ENCODE measurements around the gene UTP20. TPM values are rescaled to one million over a fixed set of nuclear protein-coding genes. Genes with fewer than 3 reads are reported as not detected.
"Not testable (repeated sequence)": the region's sequence is repeated elsewhere in the genome, so short reads cannot be mapped to it uniquely, and the experiment has no call there.

UTP20 gene
- total RNA-seq, 1 experiment from 2014 or later, result 23.7 TPM

DNA sequence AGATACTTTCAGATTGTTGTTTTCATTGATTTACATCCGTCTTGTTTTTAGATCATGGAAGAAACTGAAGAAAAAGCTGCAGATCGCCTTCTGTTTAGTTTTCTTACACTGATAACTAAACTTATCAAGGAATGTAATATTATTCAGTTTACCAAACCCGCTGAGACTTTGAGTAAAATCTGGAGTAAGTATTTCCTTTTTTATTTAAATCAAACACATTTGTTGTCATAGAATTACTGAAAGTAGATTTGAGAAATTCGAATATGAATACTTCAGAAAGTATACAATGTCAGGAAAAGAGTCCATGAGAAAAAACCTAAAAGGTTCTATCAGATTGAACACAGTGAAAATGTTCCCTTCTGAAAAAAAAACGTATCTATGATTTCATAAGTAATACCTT, 95.7 kb downstream of the UTP20 start:
- TF ChIP-seq, protein P1, sequence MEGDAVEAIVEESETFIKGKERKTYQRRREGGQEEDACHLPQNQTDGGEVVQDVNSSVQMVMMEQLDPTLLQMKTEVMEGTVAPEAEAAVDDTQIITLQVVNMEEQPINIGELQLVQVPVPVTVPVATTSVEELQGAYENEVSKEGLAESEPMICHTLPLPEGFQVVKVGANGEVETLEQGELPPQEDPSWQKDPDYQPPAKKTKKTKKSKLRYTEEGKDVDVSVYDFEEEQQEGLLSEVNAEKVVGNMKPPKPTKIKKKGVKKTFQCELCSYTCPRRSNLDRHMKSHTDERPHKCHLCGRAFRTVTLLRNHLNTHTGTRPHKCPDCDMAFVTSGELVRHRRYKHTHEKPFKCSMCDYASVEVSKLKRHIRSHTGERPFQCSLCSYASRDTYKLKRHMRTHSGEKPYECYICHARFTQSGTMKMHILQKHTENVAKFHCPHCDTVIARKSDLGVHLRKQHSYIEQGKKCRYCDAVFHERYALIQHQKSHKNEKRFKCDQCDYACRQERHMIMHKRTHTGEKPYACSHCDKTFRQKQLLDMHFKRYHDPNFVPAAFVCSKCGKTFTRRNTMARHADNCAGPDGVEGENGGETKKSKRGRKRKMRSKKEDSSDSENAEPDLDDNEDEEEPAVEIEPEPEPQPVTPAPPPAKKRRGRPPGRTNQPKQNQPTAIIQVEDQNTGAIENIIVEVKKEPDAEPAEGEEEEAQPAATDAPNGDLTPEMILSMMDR (IDR thresholded peaks at IDR 0.05; ENCODE audit: insufficient read depth in 1 of 2, low read depth in 1 of 2, low read length in 1 of 2, severe bottlenecking in 1 of 2, unreplicated experiment in 1 of 2), result no peak
- Histone ChIP-seq H3K36me3 (ENCODE audit: control insufficient read depth, insufficient read depth, low read length) (no peaks in the 10 kb centered on the region; the same call in 1 of the 2 replicates), H3K27me3 (replicated peaks; ENCODE audit: control insufficient read depth, insufficient read depth, low read length) (no peaks in the 10 kb centered on the region), H3K9me3 (no peaks in the 10 kb centered on the region), H3K4me3 (ENCODE audit: low read depth, low read length) (no peak overlapping the region), H3K4me1 (peaks cover 7% of the 10 kb centered on the region)
- Mint-ChIP-seq H3K27ac (ENCODE audit: unreplicated experiment) (no peak overlapping the region), H3K4me3 (ENCODE audit: unreplicated experiment) (no peak overlapping the region), H3K9me3 (ENCODE audit: unreplicated experiment) (no peaks in the 10 kb centered on the region), H3K4me1 (ENCODE audit: low read depth, unreplicated experiment) (peaks cover 8% of the 10 kb centered on the region), H3K36me3 (ENCODE audit: insufficient read depth, unreplicated experiment) (peaks cover 58% of the 10 kb centered on the region), H3K27me3 (ENCODE audit: insufficient read depth, unreplicated experiment) (no peaks in the 10 kb centered on the region)
- ChIA-PET CTCF (interaction anchor here (1.2 kb wide), 1 partner anchor 39 kb away, joined by 3 read pairs; no protein-coding TSS in a partner anchor), POLR2A (no interaction called here)
- intact Hi-C loops (cut with micrococcal nuclease; ENCODE audit: unreplicated experiment), result no loop called here
- BruUV-seq (replicated peaks), result no TSS peak
- no peak for DNase-seq

DNA sequence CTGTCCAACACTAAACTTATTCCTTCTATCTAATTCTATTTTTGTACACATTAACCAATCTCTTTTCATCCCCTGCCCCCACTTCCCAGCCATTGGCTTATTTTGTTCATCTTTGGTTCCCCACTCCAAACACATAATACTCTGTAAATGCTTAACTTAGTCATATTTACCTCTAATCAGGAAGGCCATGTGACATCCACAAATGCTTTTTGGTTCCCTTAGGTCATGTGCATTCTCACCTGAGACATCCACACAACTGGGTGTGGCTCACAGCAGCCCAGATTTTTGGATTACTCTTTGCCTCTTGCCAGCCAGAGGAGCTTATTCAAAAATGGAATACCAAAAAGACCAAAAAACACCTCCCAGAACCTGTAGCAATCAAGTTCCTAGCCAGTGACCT, 99.2 kb downstream of the UTP20 start:
- CTCF ChIA-PET, result no interaction called here
- TF ChIP-seq, protein P1 (IDR thresholded peaks at IDR 0.05; ENCODE audit: insufficient read depth in 1 of 2, low read depth in 1 of 2, low read length in 1 of 2, severe bottlenecking in 1 of 2, unreplicated experiment in 1 of 2), result no peak
- Histone ChIP-seq H3K27me3 (replicated peaks; ENCODE audit: control insufficient read depth, insufficient read depth, low read length) (no peaks in the 10 kb centered on the region), H3K9me3 (no peaks in the 10 kb centered on the region), H3K36me3 (ENCODE audit: control insufficient read depth, insufficient read depth, low read length) (no peaks in the 10 kb centered on the region), H3K4me3 (ENCODE audit: low read depth, low read length) (no peak overlapping the region), H3K4me1 (peaks cover 7% of the 10 kb centered on the region)
- Mint-ChIP-seq H3K36me3 (ENCODE audit: insufficient read depth, unreplicated experiment) (peaks cover 62% of the 10 kb centered on the region), H3K27me3 (ENCODE audit: insufficient read depth, unreplicated experiment) (no peaks in the 10 kb centered on the region), H3K9me3 (ENCODE audit: unreplicated experiment) (no peaks in the 10 kb centered on the region), H3K4me3 (ENCODE audit: unreplicated experiment) (no peak overlapping the region), H3K4me1 (ENCODE audit: low read depth, unreplicated experiment) (peaks cover 8% of the 10 kb centered on the region), H3K27ac (ENCODE audit: unreplicated experiment) (no peak overlapping the region)
- POLR2A ChIA-PET, result no interaction called here
- intact Hi-C loops (cut with micrococcal nuclease; ENCODE audit: unreplicated experiment), result no loop called here
- no peak for DNase-seq
- BruUV-seq (replicated peaks), result no TSS peak

DNA sequence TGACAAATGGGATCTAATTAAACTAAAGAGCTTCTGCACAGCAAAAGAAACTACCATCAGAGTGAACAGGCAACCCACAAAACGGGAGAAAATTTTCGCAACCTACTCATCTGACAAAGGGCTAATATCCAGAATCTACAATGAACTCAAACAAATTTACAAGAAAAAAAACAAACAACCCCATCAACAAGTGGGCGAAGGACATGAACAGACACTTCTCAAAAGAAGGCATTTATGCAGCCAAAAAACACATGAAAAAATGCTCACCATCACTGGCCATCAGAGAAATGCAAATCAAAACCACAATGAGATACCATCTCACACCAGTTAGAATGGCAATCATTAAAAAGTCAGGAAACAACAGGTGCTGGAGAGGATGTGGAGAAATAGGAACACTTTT, 111.3 kb downstream of the UTP20 start:
- not testable (repeated sequence) for BruUV-seq (replicated peaks)

DNA sequence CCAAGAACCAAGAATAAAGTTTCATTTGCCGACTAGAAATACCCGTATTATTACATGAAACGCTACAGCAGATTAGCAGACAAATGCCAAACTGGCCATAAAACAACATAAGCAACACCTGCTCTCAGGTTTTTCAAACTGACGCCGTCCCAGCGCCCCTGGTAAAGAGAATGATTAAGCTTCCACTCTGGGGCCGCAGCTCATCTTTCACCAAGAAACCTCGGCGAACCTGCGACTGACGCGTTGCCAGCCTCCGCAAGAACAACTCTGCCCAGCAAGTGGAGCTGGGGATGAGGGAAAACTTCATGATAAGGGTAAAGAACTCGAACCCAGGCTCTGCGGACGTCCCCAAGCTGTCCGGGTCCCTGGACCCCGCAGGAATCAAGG, 127.1 kb downstream of the UTP20 start:
- BruUV-seq (replicated peaks), result no TSS peak
- Mint-ChIP-seq H3K27me3 (ENCODE audit: insufficient read depth, unreplicated experiment) (no peaks in the 10 kb centered on the region), H3K27ac (ENCODE audit: unreplicated experiment) (peak overlapping the region; percentile 97), H3K4me3 (ENCODE audit: unreplicated experiment) (peak overlapping the region; percentile 94), H3K9me3 (ENCODE audit: unreplicated experiment) (no peaks in the 10 kb centered on the region), H3K4me1 (ENCODE audit: low read depth, unreplicated experiment) (peaks cover 6% of the 10 kb centered on the region), H3K36me3 (ENCODE audit: insufficient read depth, unreplicated experiment) (peaks cover 24% of the 10 kb centered on the region)
- POLR2A ChIA-PET, result no interaction called here
- Histone ChIP-seq H3K4me3 (ENCODE audit: low read depth, low read length) (peak overlapping the region; percentile 86), H3K4me1 (0 out of 2 replicates have a peak, but pooled peaks cover 8% of the 10 kb centered on the region), H3K9me3 (no peaks in the 10 kb centered on the region), H3K36me3 (ENCODE audit: control insufficient read depth, insufficient read depth, low read length) (no peaks in the 10 kb centered on the region), H3K27me3 (replicated peaks; ENCODE audit: control insufficient read depth, insufficient read depth, low read length) (no peaks in the 10 kb centered on the region)
- intact Hi-C loops (cut with micrococcal nuclease; ENCODE audit: unreplicated experiment), result loop anchor here (2.0 kb wide), 1 partner anchor 424 kb away; the partner anchor contains the start of gene GNPTAB
- TF ChIP-seq, protein P1 (IDR thresholded peaks at IDR 0.05; ENCODE audit: insufficient read depth in 1 of 2, low read depth in 1 of 2, low read length in 1 of 2, severe bottlenecking in 1 of 2, unreplicated experiment in 1 of 2), result no peak
- DNase-seq, result peak in 1 of 2 experiments; percentile 35
- CTCF ChIA-PET, result interaction anchor here (0.7 to 1.1 kb wide), 2 partner anchors 201 to 353 kb away, joined by 3 to 4 read pairs; no protein-coding TSS in a partner anchor

More for the DNA sequence above, 111.3 kb downstream of the UTP20 start:
- H3K4me3 ChIP-seq (ENCODE audit: low read depth, low read length); DNase-seq; H3K4me3 Mint-ChIP-seq (ENCODE audit: unreplicated experiment); H3K27me3 ChIP-seq (replicated peaks; ENCODE audit: control insufficient read depth, insufficient read depth, low read length); H3K27me3 Mint-ChIP-seq (ENCODE audit: insufficient read depth, unreplicated experiment); H3K4me1 ChIP-seq; H3K27ac Mint-ChIP-seq (ENCODE audit: unreplicated experiment); CTCF ChIA-PET; H3K9me3 Mint-ChIP-seq (ENCODE audit: unreplicated experiment); H3K4me1 Mint-ChIP-seq (ENCODE audit: low read depth, unreplicated experiment); H3K9me3 ChIP-seq; intact Hi-C loops (cut with micrococcal nuclease; ENCODE audit: unreplicated experiment); POLR2A ChIA-PET; H3K36me3 ChIP-seq (ENCODE audit: control insufficient read depth, insufficient read depth, low read length): not testable (repeated sequence)
- H3K36me3 Mint-ChIP-seq (ENCODE audit: insufficient read depth, unreplicated experiment), result peaks cover 38% of the 10 kb centered on the region
